Stimulated activated CD4-positive, alpha-beta T cell treated with anti-CD3 and anti-CD28 coated beads, Interleukin-15, amount 100 ng/mL, for 24 hours (primary cell): ENCODE results near the gene PEX26.
A peak's percentile ranks its signal among the peaks of the same experiment; 100 is the strongest.
"Not testable (repeated sequence)": the region's sequence is repeated elsewhere in the genome, so short reads cannot be mapped to it uniquely, and the experiment has no call there.

Experiments used
- DNase-seq: peaks from one replicate; pipeline ENCODE4 v3.0.0-alpha.2; 2020

PEX26 gene

GRCh38 chr22:18121954-18122554 is 44.3 kb downstream of the PEX26 start:
- no peak for DNase-seq

DNA sequence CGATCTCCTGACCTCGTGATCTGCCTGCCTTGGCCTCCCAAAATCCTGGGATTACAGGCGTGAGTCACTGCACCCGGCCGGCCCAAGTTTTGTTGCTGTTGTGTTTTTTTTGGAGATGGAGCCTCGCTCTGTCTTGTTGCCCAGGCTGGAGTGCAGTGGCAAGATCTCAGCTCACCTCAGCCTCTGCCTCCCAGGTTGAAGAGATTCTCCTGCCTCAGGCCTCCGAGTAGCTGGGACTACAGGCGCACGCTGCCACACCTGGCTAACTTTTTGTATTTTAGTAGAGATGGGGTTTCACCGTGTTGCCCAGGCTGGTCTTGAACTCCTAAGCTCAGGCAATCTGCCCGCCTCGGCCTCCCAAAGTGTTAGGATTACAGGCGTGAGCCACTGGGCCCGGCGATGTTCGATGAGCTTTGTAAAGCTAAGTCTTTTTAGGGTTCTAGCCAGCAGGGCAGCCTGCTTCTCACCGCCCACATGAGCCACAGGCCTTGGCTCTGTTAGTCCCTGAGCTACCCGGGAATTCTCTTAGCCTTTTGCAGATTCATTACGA is 45.8 kb downstream of the PEX26 start:
- DNase-seq = not testable (repeated sequence)

DNA sequence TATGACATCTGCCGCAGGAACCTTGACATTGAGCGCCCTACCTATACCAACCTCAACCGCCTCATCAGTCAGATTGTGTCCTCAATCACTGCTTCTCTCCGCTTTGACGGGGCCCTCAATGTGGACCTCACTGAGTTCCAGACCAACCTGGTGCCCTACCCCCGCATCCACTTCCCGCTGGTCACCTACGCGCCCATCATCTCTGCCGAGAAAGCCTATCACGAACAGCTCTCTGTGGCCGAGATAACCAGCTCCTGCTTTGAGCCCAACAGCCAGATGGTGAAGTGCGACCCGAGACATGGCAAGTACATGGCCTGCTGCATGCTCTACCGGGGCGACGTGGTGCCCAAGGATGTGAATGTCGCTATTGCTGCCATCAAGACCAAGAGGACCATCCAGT is 48.8 kb downstream of the PEX26 start:
- DNase-seq = no peak

- no peak for DNase-seq
Observed at GRCh38 chr22:18130018-18130417, 52.2 kb downstream of the PEX26 start.

DNA sequence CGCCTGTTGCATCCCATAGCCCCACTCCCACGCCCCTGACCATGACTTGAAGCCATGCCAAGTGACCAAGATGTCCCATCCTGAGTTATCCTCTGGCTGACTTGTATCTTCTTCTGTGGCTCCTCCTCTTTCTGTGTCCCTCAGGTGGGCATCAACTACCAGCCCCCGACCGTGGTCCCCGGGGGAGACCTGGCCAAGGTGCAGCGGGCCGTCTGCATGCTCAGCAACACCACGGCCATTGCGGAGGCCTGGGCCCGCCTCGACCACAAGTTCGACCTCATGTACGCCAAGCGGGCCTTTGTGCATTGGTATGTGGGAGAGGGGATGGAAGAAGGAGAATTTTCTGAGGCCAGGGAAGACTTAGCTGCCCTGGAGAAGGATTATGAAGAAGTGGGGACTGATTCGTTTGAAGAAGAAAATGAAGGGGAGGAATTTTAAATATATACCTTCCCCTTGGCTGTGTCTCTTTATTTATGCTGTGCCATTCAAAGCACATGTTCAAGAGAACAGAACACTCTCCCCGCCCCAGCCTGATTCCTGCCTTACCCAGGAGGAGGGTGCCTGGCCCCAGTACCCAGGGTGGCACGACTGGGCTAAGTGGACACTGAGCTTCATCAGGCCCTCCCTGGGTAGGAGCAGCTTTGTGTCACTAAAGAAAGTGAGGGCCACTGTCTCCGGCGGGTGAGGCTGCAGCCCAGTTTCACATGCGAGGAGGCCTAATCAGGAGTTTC is 53.1 kb downstream of the PEX26 start:
- no peak for DNase-seq

DNA sequence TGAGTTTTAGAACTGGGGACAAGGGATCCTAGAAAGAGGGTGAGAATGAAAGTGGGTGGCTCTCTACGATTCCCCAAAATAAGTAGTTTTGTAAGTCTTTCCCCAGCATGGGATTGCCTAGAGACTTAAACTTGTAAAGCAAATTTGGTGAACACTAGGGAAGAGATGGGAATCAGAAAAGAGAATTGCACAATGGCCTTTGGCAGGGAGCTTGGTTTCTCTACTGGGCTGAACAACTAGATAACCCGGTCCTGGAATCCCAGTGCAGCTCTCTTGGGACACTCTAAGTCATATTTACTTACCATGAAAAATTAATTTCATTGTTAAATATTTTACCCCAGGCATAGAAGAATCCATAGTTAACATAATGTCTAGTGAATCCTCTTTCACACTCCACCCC is 55.7 kb downstream of the PEX26 start:
- no peak for DNase-seq

DNA sequence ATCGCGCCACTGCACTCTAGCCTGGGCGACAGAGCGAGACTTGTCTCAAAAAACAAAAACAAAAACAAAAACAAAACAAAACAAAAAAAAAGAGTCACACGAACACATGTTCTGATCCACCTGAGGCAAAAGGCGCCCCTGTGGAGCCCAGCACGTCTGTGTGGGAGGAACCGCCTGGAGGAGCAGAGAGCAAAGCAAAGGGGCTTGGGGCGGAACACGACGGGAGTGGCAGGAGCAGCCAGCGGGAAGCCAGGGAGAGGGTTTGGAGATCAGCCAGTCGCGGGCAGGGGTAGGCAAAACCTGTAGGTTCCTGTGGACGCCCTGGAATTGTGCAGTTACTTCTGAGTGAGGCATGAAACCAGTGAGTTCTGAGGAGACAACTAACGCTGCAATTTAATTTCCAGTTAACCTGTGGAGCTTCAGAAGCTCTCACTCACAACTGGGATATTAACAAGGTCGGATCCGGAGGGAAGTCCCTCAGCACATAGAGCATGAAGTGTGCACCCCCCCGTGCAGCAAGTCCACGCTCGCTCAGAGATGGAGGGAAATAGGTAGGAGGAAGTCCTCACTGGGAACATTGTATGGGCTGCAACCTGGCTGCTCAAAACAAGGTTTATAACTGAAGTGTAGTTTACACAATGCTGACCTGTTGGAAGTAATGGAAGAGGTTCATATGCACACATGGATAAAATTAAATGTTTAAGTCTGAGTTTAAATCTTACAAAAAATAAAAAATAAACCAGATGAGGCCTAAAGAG is 59.0 kb downstream of the PEX26 start:
- DNase-seq = no peak

- DNase-seq = not testable (repeated sequence)
Observed at GRCh38 chr22:18141004-18141403, 63.2 kb downstream of the PEX26 start.

GRCh38 chr22:18144105-18144504 is 66.3 kb downstream of the PEX26 start:
- DNase-seq = no peak

GRCh38 chr22:18145676-18146388 is 68.0 kb downstream of the PEX26 start:
- no peak for DNase-seq

GRCh38 chr22:18146389-18146753 is 68.6 kb downstream of the PEX26 start:
- DNase-seq = no peak

- no peak for DNase-seq
Observed at GRCh38 chr22:18147791-18148190, 70.0 kb downstream of the PEX26 start.

- DNase-seq = no peak
Observed at GRCh38 chr22:18148293-18148965, 70.6 kb downstream of the PEX26 start.

DNA sequence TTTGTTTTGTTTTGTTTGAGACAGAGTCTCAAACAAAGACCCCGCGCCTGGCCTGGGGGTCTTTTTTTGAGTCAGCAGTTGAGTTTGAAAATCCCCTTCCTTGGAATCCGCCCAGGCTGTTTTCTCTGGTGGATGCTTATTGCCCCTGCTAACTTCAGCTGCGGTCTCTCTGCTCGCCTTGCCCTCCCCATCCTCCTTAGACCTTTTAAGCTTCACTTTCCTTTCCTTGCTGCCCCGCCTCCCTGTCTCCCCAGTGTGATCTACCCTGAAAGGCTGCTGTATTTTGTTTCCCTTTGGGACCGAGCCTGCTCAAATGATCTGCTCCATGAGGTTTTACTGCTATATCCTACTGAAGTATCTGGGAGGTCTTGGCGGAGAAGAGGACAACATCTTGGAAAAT is 74.7 kb downstream of the PEX26 start:
- DNase-seq = peak; percentile 33

DNA sequence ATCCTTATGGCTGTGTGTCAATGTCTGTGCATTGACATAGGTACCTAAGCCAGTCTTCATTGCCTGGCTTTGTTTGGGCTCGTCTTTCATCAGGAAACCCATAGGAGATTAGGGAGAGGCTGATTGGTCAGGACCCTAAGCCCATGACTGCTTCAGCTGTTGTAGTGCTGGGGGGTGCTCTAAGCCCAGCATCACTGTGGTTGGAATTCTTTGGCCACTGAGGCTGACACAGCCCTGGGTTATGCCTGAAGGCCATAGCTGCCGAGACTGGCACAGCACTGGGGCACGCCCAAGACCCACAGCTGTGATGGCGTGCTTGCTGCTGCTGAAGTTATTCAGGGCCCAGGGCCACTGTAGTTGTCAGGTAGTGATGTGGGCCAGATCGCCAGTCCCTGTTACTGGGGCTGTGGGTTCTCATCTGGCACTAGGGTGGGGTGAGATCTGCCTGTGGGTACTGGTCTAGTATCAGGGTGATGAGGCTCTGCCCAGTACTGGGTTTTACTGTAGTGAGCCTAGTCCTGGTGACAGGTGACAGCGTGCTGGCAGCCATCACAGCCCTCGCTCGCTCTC is 77.1 kb downstream of the PEX26 start:
- DNase-seq = no peak
